ENCODE measurements around the gene SVEP1.

The SVEP1 gene

GRCh38 chr9:110520120-110520701 is 59.3 kb downstream of the SVEP1 start:
- DNase-seq, result no peak

- no peak for DNase-seq
These were observed 62.1 kb downstream of the SVEP1 start for GRCh38 chr9:110517483-110517882.

GRCh38 chr9:110514897-110515296 is 64.6 kb downstream of the SVEP1 start:
- DNase-seq, result no peak

- no peak for DNase-seq
These were observed 66.7 kb downstream of the SVEP1 start for GRCh38 chr9:110512817-110513216.

- DNase-seq, result no peak
These were observed 69.7 kb downstream of the SVEP1 start for GRCh38 chr9:110509792-110510191.

GRCh38 chr9:110502842-110503241 is 76.7 kb downstream of the SVEP1 start:
- DNase-seq, result no peak

- DNase-seq, result no peak
These were observed 79.9 kb downstream of the SVEP1 start for GRCh38 chr9:110499608-110500007.

- DNase-seq, result no peak
These were observed 92.3 kb downstream of the SVEP1 start for GRCh38 chr9:110487196-110487595.

- no peak for DNase-seq
These were observed 93.3 kb downstream of the SVEP1 start for GRCh38 chr9:110486218-110486617.

GRCh38 chr9:110479481-110479880 is 100.1 kb downstream of the SVEP1 start:
- DNase-seq, result no peak

- DNase-seq, result no peak
These were observed 103.3 kb downstream of the SVEP1 start for GRCh38 chr9:110476251-110476650.

- no peak for DNase-seq
These were observed 107.4 kb downstream of the SVEP1 start for GRCh38 chr9:110472111-110472510.

GRCh38 chr9:110468950-110469349 is 110.6 kb downstream of the SVEP1 start:
- DNase-seq, result no peak

GRCh38 chr9:110465190-110465589 is 114.4 kb downstream of the SVEP1 start:
- no peak for DNase-seq

GRCh38 chr9:110464321-110464720 is 115.2 kb downstream of the SVEP1 start:
- DNase-seq, result no peak

- no peak for DNase-seq
These were observed 116.0 kb downstream of the SVEP1 start for GRCh38 chr9:110463499-110463898.

GRCh38 chr9:110457245-110457644 is 122.3 kb downstream of the SVEP1 start:
- no peak for DNase-seq

- DNase-seq, result no peak
These were observed 122.9 kb downstream of the SVEP1 start for GRCh38 chr9:110456681-110457080.

- DNase-seq, result no peak
These were observed 123.7 kb downstream of the SVEP1 start for GRCh38 chr9:110455860-110456259.

GRCh38 chr9:110452227-110452801 is 127.2 kb downstream of the SVEP1 start:
- no peak for DNase-seq

GRCh38 chr9:110451726-110452125 is 127.8 kb downstream of the SVEP1 start:
- DNase-seq, result no peak

- no peak for DNase-seq
These were observed 132.1 kb downstream of the SVEP1 start for GRCh38 chr9:110447476-110447875.

GRCh38 chr9:110446171-110446570 is 133.4 kb downstream of the SVEP1 start:
- DNase-seq, result no peak

- DNase-seq, result no peak
These were observed 134.6 kb downstream of the SVEP1 start for GRCh38 chr9:110444911-110445310.

GRCh38 chr9:110443866-110444220 is 135.7 kb downstream of the SVEP1 start:
- DNase-seq, result no peak

Data from islet precursor cell (in vitro differentiated cells).